HepG2 (cell line): Measurements from ENCODE around the gene NDE1.

Experiments
- CEBPB ChIP-seq: IDR thresholded peaks from 2 replicates; pipeline ENCODE4 v1.6.1; 2011; ENCODE audit warnings: low read depth, low read length, improper control_type of control experiment, borderline replicate concordance
- CTCF ChIP-seq: sonication (generic); formaldehyde crosslinking; IDR thresholded peaks from 2 replicates; pipeline ENCODE4 v1.5.0; 2020; ENCODE audit warnings: mild to moderate bottlenecking, missing genetic modification reagents, moderate library complexity
- ELF4 ChIP-seq: sonication (generic); formaldehyde crosslinking; IDR thresholded peaks from 2 replicates; pipeline ENCODE4 v1.5.0; 2020; ENCODE audit warnings: missing genetic modification reagents, mild to moderate bottlenecking, moderate library complexity, borderline replicate concordance
- GMEB2 ChIP-seq: IDR thresholded peaks from 2 replicates; pipeline ENCODE4 v1.6.1; 2016; ENCODE audit warnings: missing biosample characterization, missing genetic modification reagents, low read depth
- HDAC1 ChIP-seq: sonication (generic); formaldehyde crosslinking; IDR thresholded peaks from 2 replicates; pipeline ENCODE4 v1.5.1; 2020; ENCODE audit warnings: mild to moderate bottlenecking, missing genetic modification reagents
- HOXA7 ChIP-seq: sonication (generic); formaldehyde crosslinking; IDR thresholded peaks from 2 replicates; pipeline ENCODE4 v1.8.1; 2022; ENCODE audit warnings: mild to moderate bottlenecking, missing genetic modification reagents, moderate library complexity
- POLR2AphosphoS5 ChIP-seq: IDR thresholded peaks from 2 replicates; pipeline ENCODE4 v1.6.1; 2012; ENCODE audit warnings: low read depth, low read length
- SIN3A ChIP-seq: IDR thresholded peaks from 2 replicates; pipeline ENCODE4 v1.6.1; 2011; ENCODE audit warnings: low read depth, mild to moderate bottlenecking, control low read depth, low read length, borderline replicate concordance
- ZNF263 ChIP-seq: sonication (generic); formaldehyde crosslinking; IDR thresholded peaks from 2 replicates; pipeline ENCODE4 v1.4.0; 2020; ENCODE audit warnings: missing genetic modification reagents
- ZNF644 ChIP-seq: IDR thresholded peaks from 2 replicates; pipeline ENCODE4 v1.6.1; 2016; ENCODE audit warnings: low read depth
- TF ChIP-seq, protein P1 (sequence below), 2 experiments: IDR thresholded peaks; 2 replicates each; pipeline ENCODE4 v1.6.1; 2011 to 2012; ENCODE audit warnings: low read length in 2 of 2, borderline replicate concordance in 1 of 2, low read depth in 1 of 2, mild to moderate bottlenecking in 1 of 2, moderate library complexity in 1 of 2

DNA sequence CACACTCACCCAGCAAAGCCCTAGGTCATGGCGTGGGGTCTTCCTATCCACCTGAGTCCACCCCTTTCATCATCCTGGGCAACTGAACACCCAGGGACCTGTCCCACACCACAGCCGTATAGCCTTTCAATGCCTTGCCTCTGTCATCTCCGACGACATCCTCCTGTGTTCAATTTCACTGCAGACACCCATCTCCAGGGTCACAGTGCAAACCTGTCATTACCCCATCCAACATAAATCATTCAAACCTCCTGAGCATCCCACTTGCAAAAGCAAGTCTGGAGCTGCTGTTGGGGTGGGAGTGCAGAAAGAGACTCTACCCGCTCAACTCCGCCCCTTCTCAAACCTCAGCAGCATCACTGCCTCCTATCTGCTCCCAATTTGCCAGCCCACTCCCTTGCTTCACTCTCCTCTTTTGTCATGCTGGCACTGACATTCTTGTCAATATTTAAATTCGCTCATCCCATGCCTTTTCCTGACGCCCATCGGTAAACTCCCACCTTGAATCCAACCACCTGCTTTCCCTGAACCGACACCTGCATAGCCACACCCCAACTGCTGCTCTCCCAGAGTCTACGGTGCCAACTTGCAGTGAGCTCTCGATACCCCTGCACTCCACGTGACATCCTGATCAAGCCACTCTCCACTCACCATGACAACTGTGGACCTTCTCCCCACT lies 44.1 kb upstream of the NDE1 start:
- TF ChIP-seq CTCF (CRISPR knock-in tag) (no peak), GMEB2 (CRISPR knock-in tag) (no peak), ZNF263 (no peak), ELF4 (CRISPR knock-in tag) (no peak), HDAC1 (no peak), POLR2AphosphoS5 (no peak), ZNF644 (CRISPR knock-in tag) (no peak), CEBPB (no peak), SIN3A (no peak), HOXA7 (CRISPR knock-in tag) (no peak)
- TF ChIP-seq, protein P1, sequence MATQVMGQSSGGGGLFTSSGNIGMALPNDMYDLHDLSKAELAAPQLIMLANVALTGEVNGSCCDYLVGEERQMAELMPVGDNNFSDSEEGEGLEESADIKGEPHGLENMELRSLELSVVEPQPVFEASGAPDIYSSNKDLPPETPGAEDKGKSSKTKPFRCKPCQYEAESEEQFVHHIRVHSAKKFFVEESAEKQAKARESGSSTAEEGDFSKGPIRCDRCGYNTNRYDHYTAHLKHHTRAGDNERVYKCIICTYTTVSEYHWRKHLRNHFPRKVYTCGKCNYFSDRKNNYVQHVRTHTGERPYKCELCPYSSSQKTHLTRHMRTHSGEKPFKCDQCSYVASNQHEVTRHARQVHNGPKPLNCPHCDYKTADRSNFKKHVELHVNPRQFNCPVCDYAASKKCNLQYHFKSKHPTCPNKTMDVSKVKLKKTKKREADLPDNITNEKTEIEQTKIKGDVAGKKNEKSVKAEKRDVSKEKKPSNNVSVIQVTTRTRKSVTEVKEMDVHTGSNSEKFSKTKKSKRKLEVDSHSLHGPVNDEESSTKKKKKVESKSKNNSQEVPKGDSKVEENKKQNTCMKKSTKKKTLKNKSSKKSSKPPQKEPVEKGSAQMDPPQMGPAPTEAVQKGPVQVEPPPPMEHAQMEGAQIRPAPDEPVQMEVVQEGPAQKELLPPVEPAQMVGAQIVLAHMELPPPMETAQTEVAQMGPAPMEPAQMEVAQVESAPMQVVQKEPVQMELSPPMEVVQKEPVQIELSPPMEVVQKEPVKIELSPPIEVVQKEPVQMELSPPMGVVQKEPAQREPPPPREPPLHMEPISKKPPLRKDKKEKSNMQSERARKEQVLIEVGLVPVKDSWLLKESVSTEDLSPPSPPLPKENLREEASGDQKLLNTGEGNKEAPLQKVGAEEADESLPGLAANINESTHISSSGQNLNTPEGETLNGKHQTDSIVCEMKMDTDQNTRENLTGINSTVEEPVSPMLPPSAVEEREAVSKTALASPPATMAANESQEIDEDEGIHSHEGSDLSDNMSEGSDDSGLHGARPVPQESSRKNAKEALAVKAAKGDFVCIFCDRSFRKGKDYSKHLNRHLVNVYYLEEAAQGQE (IDR thresholded peaks at IDR 0.05; ENCODE audit: borderline replicate concordance in 1 of 2, low read depth in 1 of 2, low read length in 2 of 2), result no peak
